ENCODE results near the gene KRT13.
"Not testable (repeated sequence)": the region's sequence is repeated elsewhere in the genome, so short reads cannot be mapped to it uniquely, and the experiment has no call there.

The KRT13 gene

GRCh38 chr17:41505007-41505808 lies at the start of gene KRT13:
KRT13 (minus strand) TSS chr17:41505612; CDS start chr17:41505550, 62 bp downstream.
- no peak for DNase-seq

- DNase-seq, result no peak
Measured at GRCh38 chr17:41553987-41554680, 48.7 kb upstream of the KRT13 start.

- no peak for DNase-seq
Measured at GRCh38 chr17:41553176-41553575, 47.8 kb upstream of the KRT13 start.

- DNase-seq, result no peak
Measured at GRCh38 chr17:41552455-41552854, 47.0 kb upstream of the KRT13 start.

- DNase-seq, result no peak
Measured at GRCh38 chr17:41551365-41551764, 46.0 kb upstream of the KRT13 start.

- no peak for DNase-seq
Measured at GRCh38 chr17:41549596-41550039, 44.2 kb upstream of the KRT13 start.

- peak; percentile 5 for DNase-seq
Measured at GRCh38 chr17:41548844-41549595, 43.6 kb upstream of the KRT13 start.

GRCh38 chr17:41547921-41548843 lies 42.8 kb upstream of the KRT13 start:
- no peak for DNase-seq

GRCh38 chr17:41547378-41547841 lies 42.0 kb upstream of the KRT13 start:
- no peak for DNase-seq

- DNase-seq, result no peak
Measured at GRCh38 chr17:41546819-41547218, 41.4 kb upstream of the KRT13 start.

GRCh38 chr17:41545829-41546410 lies 40.5 kb upstream of the KRT13 start:
- no peak for DNase-seq

- DNase-seq, result no peak
Measured at GRCh38 chr17:41544935-41545334, 39.5 kb upstream of the KRT13 start.

- DNase-seq, result no peak
Measured at GRCh38 chr17:41544491-41544892, 39.1 kb upstream of the KRT13 start.

GRCh38 chr17:41542786-41543185 lies 37.4 kb upstream of the KRT13 start:
- DNase-seq, result not testable (repeated sequence)

GRCh38 chr17:41542357-41542756 lies 36.9 kb upstream of the KRT13 start:
- DNase-seq, result no peak

- DNase-seq, result no peak
Measured at GRCh38 chr17:41540921-41541625, 35.7 kb upstream of the KRT13 start.

GRCh38 chr17:41539979-41540701 lies 34.7 kb upstream of the KRT13 start:
- DNase-seq, result no peak

- DNase-seq, result no peak
Measured at GRCh38 chr17:41539071-41539492, 33.7 kb upstream of the KRT13 start.

GRCh38 chr17:41538565-41538991 lies 33.2 kb upstream of the KRT13 start:
- DNase-seq, result no peak

- DNase-seq, result no peak
Measured at GRCh38 chr17:41537990-41538389, 32.6 kb upstream of the KRT13 start.

GRCh38 chr17:41537614-41537954 lies 32.2 kb upstream of the KRT13 start:
- no peak for DNase-seq

Measured in NCI-H524 treated with DMSO at 0.1 percent for 48 hours (cell line).